ENCODE measurements around the gene PTGIS.

- TF ChIP-seq REST (IDR thresholded peaks at IDR 0.05; ENCODE audit: low read depth) (no peak), EP300 (IDR thresholded peaks at IDR 0.05; ENCODE audit: borderline replicate concordance) (no peak), CREB1 (IDR thresholded peaks at IDR 0.05; ENCODE audit: low read depth) (no peak), ZBTB7A (IDR thresholded peaks at IDR 0.05; ENCODE audit: low read depth) (no peak), MAX (IDR thresholded peaks at IDR 0.05) (no peak)
Observed at GRCh38 chr20:49501917-49502316, 66.0 kb downstream of the PTGIS start.

Data from Ishikawa (cell line).